ENCODE data around the gene SIK3. TPM values are rescaled to one million over a fixed set of nuclear protein-coding genes. Genes with fewer than 3 reads are reported as not detected.

The SIK3 gene
- total RNA-seq, 1 experiment from 2014 or later: 34.4 TPM

DNA sequence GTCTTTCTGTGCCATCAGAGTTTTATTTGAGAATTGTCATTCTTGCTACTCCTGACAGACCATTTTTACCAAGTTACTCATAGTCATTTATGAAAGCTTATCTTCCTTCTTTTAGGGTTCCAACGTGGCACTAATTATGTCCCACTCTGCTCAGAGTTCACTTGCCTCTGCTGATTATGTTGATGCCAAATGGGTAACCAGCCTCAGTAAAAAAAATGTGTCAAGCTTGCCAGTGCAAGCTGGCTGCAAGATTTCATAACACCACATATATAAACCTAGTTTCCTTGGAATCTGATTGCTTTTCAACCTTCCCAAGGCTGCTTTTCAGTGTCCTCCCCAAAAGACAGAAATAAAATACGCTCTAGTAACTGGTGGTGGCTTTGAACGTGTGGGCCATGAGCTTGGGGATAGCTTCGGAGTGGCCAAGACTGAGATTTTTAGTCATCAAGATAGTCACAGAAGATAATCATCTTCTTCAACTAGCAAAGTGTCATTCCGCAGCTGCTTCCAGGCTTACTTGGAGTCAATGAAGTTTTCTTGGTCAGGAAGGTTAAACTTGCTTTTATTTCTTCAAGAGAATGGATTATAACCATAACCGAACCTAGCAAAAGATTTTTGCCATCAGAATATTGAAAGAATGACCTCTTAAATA, 231.3 kb downstream of the SIK3 start (continued):
- TF ChIP-seq, protein P1, sequence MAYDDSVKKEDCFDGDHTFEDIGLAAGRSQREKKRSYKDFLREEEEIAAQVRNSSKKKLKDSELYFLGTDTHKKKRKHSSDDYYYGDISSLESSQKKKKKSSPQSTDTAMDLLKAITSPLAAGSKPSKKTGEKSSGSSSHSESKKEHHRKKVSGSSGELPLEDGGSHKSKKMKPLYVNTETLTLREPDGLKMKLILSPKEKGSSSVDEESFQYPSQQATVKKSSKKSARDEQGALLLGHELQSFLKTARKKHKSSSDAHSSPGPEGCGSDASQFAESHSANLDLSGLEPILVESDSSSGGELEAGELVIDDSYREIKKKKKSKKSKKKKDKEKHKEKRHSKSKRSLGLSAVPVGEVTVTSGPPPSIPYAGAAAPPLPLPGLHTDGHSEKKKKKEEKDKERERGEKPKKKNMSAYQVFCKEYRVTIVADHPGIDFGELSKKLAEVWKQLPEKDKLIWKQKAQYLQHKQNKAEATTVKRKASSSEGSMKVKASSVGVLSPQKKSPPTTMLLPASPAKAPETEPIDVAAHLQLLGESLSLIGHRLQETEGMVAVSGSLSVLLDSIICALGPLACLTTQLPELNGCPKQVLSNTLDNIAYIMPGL (CRISPR knock-in tag; IDR thresholded peaks at IDR 0.05): no peak
- no peak for TF ChIP-seq FOXJ3 (CRISPR knock-in tag; IDR thresholded peaks at IDR 0.05; ENCODE audit: borderline replicate concordance)
- TF ChIP-seq ZNF219 (CRISPR knock-in tag; IDR thresholded peaks at IDR 0.05; ENCODE audit: borderline replicate concordance): no peak
- TF ChIP-seq TEAD4 (CRISPR knock-in tag; IDR thresholded peaks at IDR 0.05): no peak
- TF ChIP-seq, protein P2, sequence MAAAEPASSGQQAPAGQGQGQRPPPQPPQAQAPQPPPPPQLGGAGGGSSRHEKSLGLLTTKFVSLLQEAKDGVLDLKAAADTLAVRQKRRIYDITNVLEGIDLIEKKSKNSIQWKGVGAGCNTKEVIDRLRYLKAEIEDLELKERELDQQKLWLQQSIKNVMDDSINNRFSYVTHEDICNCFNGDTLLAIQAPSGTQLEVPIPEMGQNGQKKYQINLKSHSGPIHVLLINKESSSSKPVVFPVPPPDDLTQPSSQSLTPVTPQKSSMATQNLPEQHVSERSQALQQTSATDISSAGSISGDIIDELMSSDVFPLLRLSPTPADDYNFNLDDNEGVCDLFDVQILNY (CRISPR knock-in tag; IDR thresholded peaks at IDR 0.05): no peak
- no peak for TF ChIP-seq TP53 (CRISPR knock-in tag; IDR thresholded peaks at IDR 0.05)

DNA sequence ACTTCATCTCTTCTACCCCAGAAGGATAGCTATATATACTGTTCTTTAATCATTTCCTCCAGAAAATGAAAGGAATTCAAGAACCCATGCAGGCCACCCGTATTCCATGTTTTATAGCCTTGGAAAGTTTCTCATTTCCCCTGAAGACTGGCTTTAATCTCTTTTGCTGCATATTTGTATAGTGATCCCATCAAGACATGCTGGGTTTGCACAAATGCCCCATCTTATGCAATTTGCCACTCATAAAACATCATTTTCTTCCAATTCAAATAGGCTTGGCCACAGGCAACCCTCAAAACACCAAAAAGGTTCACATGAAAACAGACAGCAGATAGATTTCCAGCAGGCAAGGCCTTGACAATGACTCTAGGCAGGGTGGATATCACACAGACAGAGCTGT, 232.5 kb downstream of the SIK3 start:
- no peak for DNase-seq (ENCODE audit: low spot score)
- TF ChIP-seq SP1 (CRISPR knock-in tag; conservative IDR thresholded peaks at IDR 0.05) (no peak), FOXK1 (CRISPR knock-in tag; IDR thresholded peaks at IDR 0.05) (no peak), ATF1 (CRISPR knock-in tag; IDR thresholded peaks at IDR 0.05) (no peak), OVOL2 (CRISPR knock-in tag; IDR thresholded peaks at IDR 0.05; ENCODE audit: borderline replicate concordance) (no peak), NFE2L1 (CRISPR knock-in tag; IDR thresholded peaks at IDR 0.05) (no peak)
- TF ChIP-seq, protein P3, sequence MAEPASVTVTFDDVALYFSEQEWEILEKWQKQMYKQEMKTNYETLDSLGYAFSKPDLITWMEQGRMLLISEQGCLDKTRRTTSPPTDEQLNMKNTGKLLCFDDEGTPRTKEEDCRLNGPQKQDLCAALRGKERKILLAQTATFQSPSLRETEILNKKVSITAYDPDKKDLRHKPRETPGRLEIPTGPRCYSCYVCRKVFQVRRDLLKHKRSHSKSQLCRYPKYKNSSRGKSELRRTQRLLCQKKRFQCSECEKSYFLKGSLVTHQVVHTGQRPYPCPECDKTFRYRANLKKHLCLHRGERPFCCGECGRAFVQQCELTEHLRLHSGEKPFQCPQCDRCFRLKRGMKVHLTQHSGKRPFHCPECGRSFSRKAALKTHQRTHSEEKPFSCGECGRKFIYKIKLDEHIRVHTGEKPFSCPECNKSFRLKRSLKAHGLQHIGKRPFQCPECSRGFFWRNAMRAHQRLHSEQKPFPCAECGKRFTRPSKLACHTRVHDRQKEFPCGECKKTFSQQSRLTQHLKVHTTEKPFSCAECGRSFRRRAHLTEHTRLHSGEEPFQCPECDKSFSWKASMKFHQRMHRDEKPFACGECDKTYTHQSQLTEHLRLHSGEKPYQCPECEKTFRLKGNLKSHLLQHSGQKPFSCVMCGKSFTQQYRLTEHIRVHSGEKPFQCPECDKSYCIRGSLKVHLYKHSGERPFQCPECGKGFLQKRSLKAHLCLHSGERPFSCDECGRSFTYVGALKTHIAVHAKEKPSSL (CRISPR knock-in tag; conservative IDR thresholded peaks at IDR 0.05): no peak
- TF ChIP-seq, protein P4, sequence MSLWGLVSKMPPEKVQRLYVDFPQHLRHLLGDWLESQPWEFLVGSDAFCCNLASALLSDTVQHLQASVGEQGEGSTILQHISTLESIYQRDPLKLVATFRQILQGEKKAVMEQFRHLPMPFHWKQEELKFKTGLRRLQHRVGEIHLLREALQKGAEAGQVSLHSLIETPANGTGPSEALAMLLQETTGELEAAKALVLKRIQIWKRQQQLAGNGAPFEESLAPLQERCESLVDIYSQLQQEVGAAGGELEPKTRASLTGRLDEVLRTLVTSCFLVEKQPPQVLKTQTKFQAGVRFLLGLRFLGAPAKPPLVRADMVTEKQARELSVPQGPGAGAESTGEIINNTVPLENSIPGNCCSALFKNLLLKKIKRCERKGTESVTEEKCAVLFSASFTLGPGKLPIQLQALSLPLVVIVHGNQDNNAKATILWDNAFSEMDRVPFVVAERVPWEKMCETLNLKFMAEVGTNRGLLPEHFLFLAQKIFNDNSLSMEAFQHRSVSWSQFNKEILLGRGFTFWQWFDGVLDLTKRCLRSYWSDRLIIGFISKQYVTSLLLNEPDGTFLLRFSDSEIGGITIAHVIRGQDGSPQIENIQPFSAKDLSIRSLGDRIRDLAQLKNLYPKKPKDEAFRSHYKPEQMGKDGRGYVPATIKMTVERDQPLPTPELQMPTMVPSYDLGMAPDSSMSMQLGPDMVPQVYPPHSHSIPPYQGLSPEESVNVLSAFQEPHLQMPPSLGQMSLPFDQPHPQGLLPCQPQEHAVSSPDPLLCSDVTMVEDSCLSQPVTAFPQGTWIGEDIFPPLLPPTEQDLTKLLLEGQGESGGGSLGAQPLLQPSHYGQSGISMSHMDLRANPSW (CRISPR knock-in tag; conservative IDR thresholded peaks at IDR 0.05; ENCODE audit: low read depth): no peak
- TF ChIP-seq, protein P5, sequence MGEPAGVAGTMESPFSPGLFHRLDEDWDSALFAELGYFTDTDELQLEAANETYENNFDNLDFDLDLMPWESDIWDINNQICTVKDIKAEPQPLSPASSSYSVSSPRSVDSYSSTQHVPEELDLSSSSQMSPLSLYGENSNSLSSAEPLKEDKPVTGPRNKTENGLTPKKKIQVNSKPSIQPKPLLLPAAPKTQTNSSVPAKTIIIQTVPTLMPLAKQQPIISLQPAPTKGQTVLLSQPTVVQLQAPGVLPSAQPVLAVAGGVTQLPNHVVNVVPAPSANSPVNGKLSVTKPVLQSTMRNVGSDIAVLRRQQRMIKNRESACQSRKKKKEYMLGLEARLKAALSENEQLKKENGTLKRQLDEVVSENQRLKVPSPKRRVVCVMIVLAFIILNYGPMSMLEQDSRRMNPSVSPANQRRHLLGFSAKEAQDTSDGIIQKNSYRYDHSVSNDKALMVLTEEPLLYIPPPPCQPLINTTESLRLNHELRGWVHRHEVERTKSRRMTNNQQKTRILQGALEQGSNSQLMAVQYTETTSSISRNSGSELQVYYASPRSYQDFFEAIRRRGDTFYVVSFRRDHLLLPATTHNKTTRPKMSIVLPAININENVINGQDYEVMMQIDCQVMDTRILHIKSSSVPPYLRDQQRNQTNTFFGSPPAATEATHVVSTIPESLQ (CRISPR knock-in tag; IDR thresholded peaks at IDR 0.05): no peak
- H3K27ac Mint-ChIP-seq: no peak overlapping the region
- H3K4me1 Mint-ChIP-seq: no peaks in the 10 kb centered on the region
- ChIA-PET CTCF (no interaction called here), POLR2A (no interaction called here)
- no peak overlapping the region for H3K4me3 Mint-ChIP-seq
- H3K27me3 Mint-ChIP-seq (ENCODE audit: low read depth): no peaks in the 10 kb centered on the region
- peaks cover 50% of the 10 kb centered on the region for H3K36me3 Mint-ChIP-seq
- no peaks in the 10 kb centered on the region for H3K9me3 Mint-ChIP-seq
- ATAC-seq: no peak

Data from WTC11 (cell line).